Mucosa of descending colon (tissue), 3 donors: ENCODE results near the gene PKP1. TPM values are rescaled to one million over a fixed set of nuclear protein-coding genes. Genes with fewer than 3 reads are reported as not detected.

ENCODE experiments used
- ATAC-seq: fragments of 200-7000 bp; cut with Tn5 transposase; one replicate; pipeline ENCODE4 v1.9.1; 2020; ENCODE audit warnings: mild to moderate bottlenecking, moderate library complexity
- DNase-seq, 3 donors: peaks; one replicate each; pipeline ENCODE4 v3.0.0-alpha.2; 2020
- H3K36me3 ChIP-seq: fragments of 200-600 bp; one replicate; pipeline ENCODE4 v1.8.0; 2021; ENCODE audit warnings: low read depth, mild to moderate bottlenecking
- H3K4me1 ChIP-seq: fragments of 200-600 bp; one replicate; pipeline ENCODE4 v1.8.0; 2021; ENCODE audit warnings: low read depth, mild to moderate bottlenecking
- H3K4me3 ChIP-seq: fragments of 200-600 bp; one replicate; pipeline ENCODE4 v1.8.0; 2021; ENCODE audit warnings: mild to moderate bottlenecking
- H3K9me3 ChIP-seq: fragments of 200-600 bp; one replicate; pipeline ENCODE4 v1.8.0; 2021; ENCODE audit warnings: mild to moderate bottlenecking
- intact Hi-C, 2 donors: fragments of 100-400 bp; cut with DNase I in 1 of 2; cut with micrococcal nuclease in 1 of 2; formaldehyde crosslinking; loops; one replicate each; pipeline versions ENCODE4 v1.11.0 to v1.11.1; 2022; cut with DNase I, micrococcal nuclease
- total RNA-seq, 3 donors: library from RNA; stranded (reverse); fragmentation: NEBNext Ultra II Directional in 2 of 3; extraction: Animal tissue kit (Norgen Biotek cat#: 25700) in 2 of 3; gene quantifications; one replicate each; pipeline versions ENCODE4 v1.2.1 to v1.2.4, GENCODE V29; 2021 to 2023
- TF ChIP-seq, protein P1 (sequence below): fragments of 200-600 bp; IDR thresholded peaks from one replicate; pipeline ENCODE4 v1.8.0; 2022; ENCODE audit warnings: antibody characterized with exemption, mild to moderate bottlenecking
- donor health status: DM: no; HTN: no; CAD: no; lungs with moderate emphysema.
- donor health status: DM: no; HTN: no; CAD: no.
- donor health status: DM: no; HTN: yes; CAD: no.

Gene PKP1
- total RNA-seq, 3 donors from 2014 or later, result 0.27 to 0.41 TPM; not detected in 1

DNA sequence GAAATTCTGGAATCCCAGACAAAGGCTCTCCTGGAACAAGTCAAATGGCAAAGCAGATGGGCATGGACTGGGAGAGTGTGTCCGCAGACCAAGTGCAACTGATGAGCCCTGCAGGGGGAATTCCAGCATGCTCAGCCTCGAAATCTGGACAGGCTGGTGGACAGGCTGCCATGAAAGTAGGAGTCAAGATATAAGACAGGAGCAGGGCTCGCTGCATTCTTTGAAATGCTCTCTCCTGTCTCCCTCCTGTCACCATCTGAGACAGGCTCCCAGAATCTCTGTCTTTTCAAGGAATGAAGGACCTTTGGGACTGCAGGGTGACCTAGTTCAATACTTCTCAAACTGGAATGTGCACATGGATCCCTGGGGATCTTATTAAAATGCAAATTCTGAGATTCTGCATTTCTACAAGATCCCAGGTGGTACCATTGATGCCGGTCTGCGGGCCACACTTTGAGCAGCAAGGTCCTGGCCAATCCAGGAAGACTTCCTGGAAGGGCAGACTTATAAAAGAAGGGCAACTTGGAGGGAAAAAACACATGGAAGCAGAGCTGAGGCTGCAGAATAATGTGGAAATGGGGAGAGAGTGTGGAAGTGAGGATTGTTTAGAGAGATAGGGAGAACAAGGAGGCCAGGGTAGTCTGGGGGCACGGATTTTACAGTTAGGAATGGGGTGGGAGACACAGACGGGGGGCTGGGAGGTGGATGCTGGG is 64.3 kb downstream of the PKP1 start:
- no peaks in the 10 kb centered on the region for H3K4me1 ChIP-seq
- TF ChIP-seq, protein P1, sequence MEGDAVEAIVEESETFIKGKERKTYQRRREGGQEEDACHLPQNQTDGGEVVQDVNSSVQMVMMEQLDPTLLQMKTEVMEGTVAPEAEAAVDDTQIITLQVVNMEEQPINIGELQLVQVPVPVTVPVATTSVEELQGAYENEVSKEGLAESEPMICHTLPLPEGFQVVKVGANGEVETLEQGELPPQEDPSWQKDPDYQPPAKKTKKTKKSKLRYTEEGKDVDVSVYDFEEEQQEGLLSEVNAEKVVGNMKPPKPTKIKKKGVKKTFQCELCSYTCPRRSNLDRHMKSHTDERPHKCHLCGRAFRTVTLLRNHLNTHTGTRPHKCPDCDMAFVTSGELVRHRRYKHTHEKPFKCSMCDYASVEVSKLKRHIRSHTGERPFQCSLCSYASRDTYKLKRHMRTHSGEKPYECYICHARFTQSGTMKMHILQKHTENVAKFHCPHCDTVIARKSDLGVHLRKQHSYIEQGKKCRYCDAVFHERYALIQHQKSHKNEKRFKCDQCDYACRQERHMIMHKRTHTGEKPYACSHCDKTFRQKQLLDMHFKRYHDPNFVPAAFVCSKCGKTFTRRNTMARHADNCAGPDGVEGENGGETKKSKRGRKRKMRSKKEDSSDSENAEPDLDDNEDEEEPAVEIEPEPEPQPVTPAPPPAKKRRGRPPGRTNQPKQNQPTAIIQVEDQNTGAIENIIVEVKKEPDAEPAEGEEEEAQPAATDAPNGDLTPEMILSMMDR, result no peak
- no peak for ATAC-seq

DNA sequence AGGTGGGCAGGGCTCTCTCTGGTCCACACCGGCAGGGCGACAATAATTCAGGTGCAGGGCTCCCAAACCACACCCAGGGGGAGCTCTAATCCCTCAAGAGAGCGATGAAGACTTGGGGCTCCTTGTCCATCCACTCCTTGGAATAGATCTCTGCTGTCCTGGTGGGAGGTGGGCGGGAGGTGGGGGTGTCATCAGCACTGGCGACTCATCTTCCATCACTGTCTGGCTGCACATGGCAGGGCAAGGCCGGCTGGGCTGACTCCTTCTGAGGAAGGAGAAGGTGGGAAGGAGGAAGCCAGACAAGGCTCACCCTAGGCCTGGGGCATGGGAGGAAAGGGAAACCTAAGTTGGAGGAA is 64.9 kb downstream of the PKP1 start:
- DNase-seq (peak in 2 of 3 donors; percentile 42 to 47), ATAC-seq (peak; percentile 75)
- no peak overlapping the region for H3K4me3 ChIP-seq
- intact Hi-C loops, result loop anchor here in 1 of 2 donors (5.0 kb wide), 1 partner anchor 96 kb away; no protein-coding TSS in a partner anchor
- H3K36me3 ChIP-seq, result no peaks in the 10 kb centered on the region
- no peaks in the 10 kb centered on the region for H3K9me3 ChIP-seq
- TF ChIP-seq, protein P1, result no peak
- no peaks in the 10 kb centered on the region for H3K4me1 ChIP-seq

More for the DNA sequence above, 64.3 kb downstream of the PKP1 start:
- H3K36me3 ChIP-seq, result no peaks in the 10 kb centered on the region
- no peaks in the 10 kb centered on the region for H3K9me3 ChIP-seq
- DNase-seq, result no peak
- intact Hi-C loops, result loop anchor here in 1 of 2 donors (5.0 kb wide), 1 partner anchor 95 kb away; no protein-coding TSS in a partner anchor
- no peak overlapping the region for H3K4me3 ChIP-seq

DNA sequence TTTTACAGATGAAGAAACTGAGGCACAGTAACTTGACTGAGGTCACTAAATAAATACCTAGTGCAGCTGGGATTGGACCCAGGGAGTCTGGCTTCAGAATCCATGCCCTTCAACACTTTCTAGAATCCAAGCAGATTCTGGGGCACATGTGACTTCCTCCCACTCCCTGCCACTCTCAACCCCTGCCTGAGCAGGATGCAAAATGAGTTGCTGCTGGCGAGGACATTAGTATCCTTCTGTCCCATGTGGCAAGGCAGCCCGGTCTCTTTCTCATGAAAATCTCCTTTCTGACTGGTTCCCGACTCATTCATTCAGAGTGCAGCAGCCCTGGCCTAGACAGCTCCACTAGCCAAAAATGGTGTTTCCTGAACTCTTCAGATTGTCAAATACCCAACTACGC is 65.8 kb downstream of the PKP1 start:
- intact Hi-C loops, result loop anchor here in 1 of 2 donors (5.0 kb wide), 1 partner anchor 97 kb away; no protein-coding TSS in a partner anchor
- ATAC-seq (no peak), DNase-seq (no peak)
- TF ChIP-seq, protein P1, result no peak
- Histone ChIP-seq H3K4me3 (no peak overlapping the region), H3K36me3 (no peaks in the 10 kb centered on the region), H3K4me1 (no peaks in the 10 kb centered on the region), H3K9me3 (no peaks in the 10 kb centered on the region)

DNA sequence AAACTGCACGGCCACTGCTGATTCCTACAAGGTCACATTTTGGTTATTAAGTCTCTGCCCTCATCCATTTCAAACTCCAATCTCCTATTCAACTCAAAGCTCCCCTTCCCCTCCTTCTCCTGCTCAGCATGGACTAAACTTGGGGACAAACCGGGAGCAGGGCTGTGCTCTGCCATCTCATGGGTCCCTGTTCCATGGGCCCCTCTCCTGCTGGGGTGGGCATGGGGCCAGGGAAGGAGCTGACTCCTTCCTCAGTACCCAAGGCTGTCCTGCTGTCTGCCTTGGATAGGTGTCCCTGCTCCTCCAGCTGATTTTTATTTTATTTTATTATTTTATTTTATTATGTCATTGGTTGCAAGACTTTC is 67.0 kb downstream of the PKP1 start:
- intact Hi-C loops, result no loop called here
- ATAC-seq, result no peak
- H3K4me1 ChIP-seq, result no peaks in the 10 kb centered on the region
- DNase-seq, result no peak
- H3K9me3 ChIP-seq, result no peaks in the 10 kb centered on the region
- TF ChIP-seq, protein P1, result no peak
- H3K4me3 ChIP-seq, result no peak overlapping the region
- no peaks in the 10 kb centered on the region for H3K36me3 ChIP-seq

DNA sequence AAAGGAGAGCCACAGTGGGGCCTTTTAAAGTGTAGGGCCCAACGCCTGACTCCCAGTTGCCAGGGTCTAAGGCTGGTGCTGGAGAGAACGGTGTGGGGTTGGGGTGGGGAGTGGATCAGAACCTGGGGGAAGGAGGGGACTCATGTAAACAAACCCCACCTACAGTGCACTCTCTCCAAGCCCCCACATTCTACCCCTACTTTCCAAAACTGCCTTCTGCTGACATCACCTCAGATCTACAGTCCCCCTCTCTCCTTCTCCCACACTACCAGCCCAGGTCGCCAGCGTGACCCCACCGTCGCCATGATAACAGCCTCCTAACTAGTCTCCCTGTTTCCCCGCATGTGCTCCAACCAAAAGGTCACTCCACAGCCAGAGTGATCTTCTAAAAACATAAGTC is 67.6 kb downstream of the PKP1 start:
- ATAC-seq, result no peak
- H3K9me3 ChIP-seq, result no peaks in the 10 kb centered on the region
- no peaks in the 10 kb centered on the region for H3K36me3 ChIP-seq
- intact Hi-C loops, result no loop called here
- DNase-seq, result no peak
- no peaks in the 10 kb centered on the region for H3K4me1 ChIP-seq
- H3K4me3 ChIP-seq, result no peak overlapping the region
- TF ChIP-seq, protein P1, result no peak
